Measurements from ENCODE around the gene INS.

The INS gene

DNA sequence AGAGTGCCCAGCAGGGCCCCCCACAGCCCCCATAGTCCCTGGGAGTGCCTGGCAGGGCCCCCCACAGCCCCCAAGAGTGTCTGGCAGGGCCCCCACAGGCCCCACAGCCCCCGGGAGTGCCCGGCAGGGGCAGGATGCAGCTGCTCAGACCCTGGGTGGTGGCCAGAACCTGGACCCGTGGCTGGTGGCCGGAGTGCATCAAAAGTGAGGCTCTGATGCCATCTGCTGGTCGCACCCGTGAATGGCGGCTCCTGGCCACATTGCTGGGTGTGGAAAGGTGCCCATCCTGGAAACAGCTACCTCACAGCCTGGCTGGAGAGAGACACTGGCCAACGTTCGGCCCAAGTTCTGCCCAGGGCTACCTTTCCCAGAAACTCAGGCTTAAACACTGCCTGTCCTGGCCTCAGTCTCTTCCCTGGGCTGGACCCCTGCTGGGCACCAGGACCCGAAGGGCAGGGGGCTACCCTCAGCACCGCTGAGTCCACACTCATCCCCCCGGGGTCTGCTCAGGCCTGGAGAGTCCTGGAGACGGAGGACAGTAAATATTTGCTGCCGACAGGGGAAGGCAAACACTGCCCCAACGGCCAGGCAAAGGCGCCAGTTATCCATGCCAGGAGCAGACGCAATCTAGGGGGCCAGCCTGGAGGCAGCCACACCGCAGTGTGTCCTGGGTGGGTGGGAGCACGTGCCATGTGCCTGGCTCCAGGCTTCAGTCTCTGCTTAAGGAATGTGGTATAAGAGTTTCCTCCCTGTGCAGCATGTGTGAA is 4.4 kb downstream of the INS start:
- Histone ChIP-seq H3K4me1 (ENCODE audit: control insufficient read depth, low read depth, low read length) (no peaks in the 10 kb centered on the region), H3K4me3 (ENCODE audit: low read length) (no peak overlapping the region), H3K9ac (ENCODE audit: low read length) (no peak overlapping the region), H3K27me3 (ENCODE audit: control insufficient read depth, insufficient read depth, low read length) (no peaks in the 10 kb centered on the region), H3K27ac (ENCODE audit: low read length) (no peak overlapping the region), H3K9me3 (ENCODE audit: control insufficient read depth, low read depth, low read length) (no peaks in the 10 kb centered on the region), H3K36me3 (ENCODE audit: control insufficient read depth, low read depth, low read length) (no peaks in the 10 kb centered on the region)

DNA sequence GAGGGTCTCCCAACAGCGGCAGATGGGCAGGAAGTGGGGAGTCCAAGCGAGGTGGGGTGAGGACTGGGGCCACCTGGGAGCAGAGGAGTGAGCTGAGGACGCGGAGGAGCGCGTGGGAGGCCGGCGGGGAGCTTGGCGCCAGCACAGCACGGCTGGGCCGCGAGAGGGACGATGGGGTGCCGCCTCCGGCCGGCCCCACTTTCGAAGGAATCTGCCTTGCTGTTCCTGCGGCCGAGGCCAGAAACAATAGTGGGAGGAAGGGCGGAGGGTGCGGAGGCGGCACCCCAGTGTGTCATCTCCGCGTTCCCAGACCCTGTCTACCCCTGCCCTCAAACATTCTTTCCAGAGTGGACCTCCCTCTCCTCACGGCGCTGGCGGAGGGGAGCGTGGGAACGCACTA is 5.5 kb downstream of the INS start:
- no peaks in the 10 kb centered on the region for H3K36me3 ChIP-seq (ENCODE audit: control insufficient read depth, low read depth, low read length)
- no peaks in the 10 kb centered on the region for H3K4me1 ChIP-seq (ENCODE audit: control insufficient read depth, low read depth, low read length)
- no peak overlapping the region for H3K9ac ChIP-seq (ENCODE audit: low read length)
- no peaks in the 10 kb centered on the region for H3K9me3 ChIP-seq (ENCODE audit: control insufficient read depth, low read depth, low read length)
- H3K27me3 ChIP-seq (ENCODE audit: control insufficient read depth, insufficient read depth, low read length), result peaks cover 4% of the 10 kb centered on the region
- no peak overlapping the region for H3K27ac ChIP-seq (ENCODE audit: low read length)
- H3K4me3 ChIP-seq (ENCODE audit: low read length), result no peak overlapping the region

DNA sequence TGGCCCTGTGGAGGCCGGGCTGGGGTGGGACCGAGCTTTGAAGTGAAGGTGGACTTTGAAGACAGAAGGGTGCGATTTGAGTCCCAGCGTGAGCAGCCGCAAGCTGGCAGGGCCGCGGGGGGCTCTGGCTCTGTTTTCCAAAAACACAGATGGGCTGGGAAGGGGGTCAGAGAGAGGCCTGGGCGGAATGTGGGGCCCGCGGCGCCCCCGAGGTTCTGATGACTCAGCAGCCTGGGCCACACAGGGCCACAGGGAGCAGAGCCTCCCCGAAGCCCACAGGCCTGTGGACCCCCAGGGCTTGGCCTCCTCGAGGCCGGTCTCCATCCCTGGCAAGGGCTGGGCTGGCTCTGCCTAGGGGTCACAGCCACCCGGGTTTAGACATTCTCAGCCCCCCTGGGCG is 6.1 kb downstream of the INS start:
- H3K9ac ChIP-seq (ENCODE audit: low read length), result no peak overlapping the region
- H3K27me3 ChIP-seq (ENCODE audit: control insufficient read depth, insufficient read depth, low read length), result peaks cover 6% of the 10 kb centered on the region
- no peak overlapping the region for H3K27ac ChIP-seq (ENCODE audit: low read length)
- H3K9me3 ChIP-seq (ENCODE audit: control insufficient read depth, low read depth, low read length), result no peaks in the 10 kb centered on the region
- H3K4me1 ChIP-seq (ENCODE audit: control insufficient read depth, low read depth, low read length), result no peaks in the 10 kb centered on the region
- H3K36me3 ChIP-seq (ENCODE audit: control insufficient read depth, low read depth, low read length), result no peaks in the 10 kb centered on the region
- H3K4me3 ChIP-seq (ENCODE audit: low read length), result no peak overlapping the region

DNA sequence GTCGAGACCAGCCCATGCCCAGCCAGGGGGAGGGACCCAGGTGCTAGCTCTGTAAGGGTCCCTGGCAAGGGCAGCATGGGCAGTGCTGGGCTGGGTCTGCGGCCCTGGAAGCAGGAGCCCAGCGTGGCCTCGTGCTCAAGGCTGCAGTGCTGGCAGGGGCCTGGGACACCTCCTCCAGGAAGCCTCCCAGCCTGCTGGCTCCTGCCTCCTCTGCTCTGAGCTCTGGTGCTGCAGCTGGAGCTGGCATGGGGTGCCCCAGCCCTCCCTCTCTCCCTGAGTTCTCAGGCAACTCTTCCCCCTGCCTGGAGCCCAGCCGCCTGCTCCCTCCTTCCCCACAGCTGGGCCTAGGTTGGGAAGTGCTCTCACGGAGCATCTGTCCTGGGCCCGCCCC is 6.8 kb downstream of the INS start:
- H3K9me3 ChIP-seq (ENCODE audit: control insufficient read depth, low read depth, low read length), result no peaks in the 10 kb centered on the region
- H3K27me3 ChIP-seq (ENCODE audit: control insufficient read depth, insufficient read depth, low read length), result peaks cover 13% of the 10 kb centered on the region
- no peak overlapping the region for H3K9ac ChIP-seq (ENCODE audit: low read length)
- no peaks in the 10 kb centered on the region for H3K4me1 ChIP-seq (ENCODE audit: control insufficient read depth, low read depth, low read length)
- H3K27ac ChIP-seq (ENCODE audit: low read length), result no peak overlapping the region
- no peak overlapping the region for H3K4me3 ChIP-seq (ENCODE audit: low read length)
- H3K36me3 ChIP-seq (ENCODE audit: control insufficient read depth, low read depth, low read length), result no peaks in the 10 kb centered on the region

DNA sequence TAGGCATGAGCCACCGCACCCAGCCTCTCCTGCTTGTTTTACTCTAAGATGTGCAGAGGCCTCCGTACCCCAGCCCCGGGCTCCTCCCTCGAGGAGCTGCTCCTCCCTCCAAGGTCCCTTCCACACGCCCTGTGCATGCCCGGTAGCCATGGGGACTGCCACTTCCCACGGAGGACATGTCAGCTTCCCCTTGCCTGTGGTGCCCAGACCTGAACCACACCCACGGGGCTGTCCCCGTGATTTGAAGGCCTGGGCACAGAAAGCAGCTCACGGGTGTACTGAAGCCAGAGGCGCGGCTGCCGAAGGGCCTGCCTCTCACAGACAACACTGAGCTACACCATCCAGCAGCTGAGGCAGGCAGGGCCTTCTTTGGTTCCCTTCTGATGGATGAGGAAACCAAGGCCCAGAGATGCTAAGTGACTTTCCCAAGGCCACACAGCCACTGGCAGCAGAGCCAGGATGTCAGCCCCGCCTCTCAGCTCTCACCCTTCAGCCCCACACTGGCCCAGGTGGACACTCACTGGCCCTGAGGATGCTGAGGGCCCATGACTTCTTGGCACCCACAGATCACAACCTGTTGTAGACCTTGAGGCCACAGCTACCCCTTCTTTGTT is 7.3 kb downstream of the INS start:
- Histone ChIP-seq H3K9ac (ENCODE audit: low read length) (no peak overlapping the region), H3K27me3 (ENCODE audit: control insufficient read depth, insufficient read depth, low read length) (peaks cover 18% of the 10 kb centered on the region), H3K36me3 (ENCODE audit: control insufficient read depth, low read depth, low read length) (no peaks in the 10 kb centered on the region), H3K4me3 (ENCODE audit: low read length) (no peak overlapping the region), H3K4me1 (ENCODE audit: control insufficient read depth, low read depth, low read length) (no peaks in the 10 kb centered on the region), H3K27ac (ENCODE audit: low read length) (no peak overlapping the region), H3K9me3 (ENCODE audit: control insufficient read depth, low read depth, low read length) (no peaks in the 10 kb centered on the region)

DNA sequence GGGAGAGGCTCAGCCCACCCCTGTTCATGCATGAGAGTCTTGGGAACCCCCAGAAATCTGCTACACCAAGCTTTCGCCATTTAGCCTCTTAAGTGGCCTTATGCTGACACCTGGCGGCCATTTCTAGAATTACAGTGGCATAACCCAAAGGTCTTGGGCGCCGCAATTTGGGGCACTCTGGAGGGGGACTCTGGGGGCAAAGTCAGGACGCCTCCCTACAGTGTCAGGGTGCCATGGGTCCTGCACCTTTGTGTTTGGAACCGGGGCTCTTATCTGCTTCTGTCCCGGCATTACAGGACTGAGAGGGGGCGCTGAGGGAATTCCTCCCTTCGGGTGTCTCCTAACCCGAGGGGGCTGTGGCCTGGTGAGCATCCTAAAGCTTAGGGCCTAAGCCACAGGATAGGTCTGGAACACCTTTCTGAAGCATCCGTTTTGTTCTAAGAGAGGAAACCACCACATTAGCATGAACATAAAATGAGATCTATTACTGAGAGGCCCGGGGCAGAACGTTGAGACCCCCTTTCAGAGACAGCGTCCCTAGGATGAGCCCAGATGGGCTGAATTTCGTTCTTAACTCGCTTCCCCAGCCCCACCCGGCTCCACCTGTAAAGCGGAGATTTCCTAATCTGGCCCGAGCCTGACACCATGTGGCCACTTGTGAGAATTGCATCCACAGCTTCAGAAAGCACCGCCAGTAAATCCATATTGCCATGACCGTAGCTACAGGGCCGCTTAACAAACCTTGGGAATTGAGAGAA is 9.3 kb downstream of the INS start:
- H3K27me3 ChIP-seq (ENCODE audit: control insufficient read depth, insufficient read depth, low read length), result peaks cover 38% of the 10 kb centered on the region
- H3K4me1 ChIP-seq (ENCODE audit: control insufficient read depth, low read depth, low read length), result peaks cover 3% of the 10 kb centered on the region
- no peak overlapping the region for H3K4me3 ChIP-seq (ENCODE audit: low read length)
- H3K36me3 ChIP-seq (ENCODE audit: control insufficient read depth, low read depth, low read length), result no peaks in the 10 kb centered on the region
- H3K9ac ChIP-seq (ENCODE audit: low read length), result no peak overlapping the region
- no peak overlapping the region for H3K27ac ChIP-seq (ENCODE audit: low read length)
- no peaks in the 10 kb centered on the region for H3K9me3 ChIP-seq (ENCODE audit: control insufficient read depth, low read depth, low read length)

DNA sequence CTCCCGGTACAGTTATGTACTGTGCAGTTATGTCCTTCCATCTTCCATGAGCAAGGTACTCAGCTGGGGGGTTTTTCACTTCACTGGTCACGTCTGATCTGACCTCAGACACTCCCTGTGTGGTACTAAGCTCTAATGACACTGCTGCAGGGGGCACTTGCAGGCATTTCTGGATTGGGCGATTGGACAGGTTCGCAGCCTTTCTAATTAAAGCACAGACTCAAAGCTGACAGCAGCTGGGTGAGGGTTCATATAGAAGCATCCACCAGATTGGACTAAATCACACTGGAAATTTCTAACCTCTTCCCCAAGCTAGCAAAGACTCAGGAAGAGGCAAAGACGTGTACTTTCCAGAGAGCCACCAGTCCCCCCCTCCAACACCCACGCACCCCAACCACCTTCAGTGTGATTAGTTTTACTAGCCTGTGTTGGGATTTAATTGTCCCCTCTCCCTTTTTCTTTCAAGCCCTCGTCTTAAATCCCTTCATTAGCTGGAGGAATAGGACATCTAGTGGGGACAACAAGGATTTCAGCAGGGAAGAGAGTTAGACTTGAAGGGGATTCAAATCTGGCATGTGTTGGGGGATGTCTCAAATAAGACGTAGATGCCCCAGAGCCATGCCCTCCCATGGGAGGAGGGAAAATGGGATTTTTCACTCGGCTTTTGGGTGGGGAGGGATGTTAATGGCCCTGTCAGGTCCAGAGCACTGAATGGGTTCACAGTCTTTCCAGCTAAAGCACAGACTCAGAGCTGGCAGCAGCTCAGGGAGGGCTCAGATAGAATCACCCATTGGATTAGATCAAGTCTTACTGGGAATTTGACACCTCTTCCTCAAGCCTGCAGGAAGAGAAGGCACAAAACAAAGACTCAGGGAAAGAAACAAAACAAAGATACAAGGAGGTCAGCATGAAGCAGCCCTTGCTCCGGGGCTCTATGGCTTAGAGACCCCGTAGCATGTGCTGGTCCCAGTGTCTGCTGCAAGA is 10.9 kb downstream of the INS start:
- Histone ChIP-seq H3K9me3 (ENCODE audit: control insufficient read depth, low read depth, low read length) (no peaks in the 10 kb centered on the region), H3K4me1 (ENCODE audit: control insufficient read depth, low read depth, low read length) (peaks cover 3% of the 10 kb centered on the region), H3K27me3 (ENCODE audit: control insufficient read depth, insufficient read depth, low read length) (peaks cover 53% of the 10 kb centered on the region)

DNA sequence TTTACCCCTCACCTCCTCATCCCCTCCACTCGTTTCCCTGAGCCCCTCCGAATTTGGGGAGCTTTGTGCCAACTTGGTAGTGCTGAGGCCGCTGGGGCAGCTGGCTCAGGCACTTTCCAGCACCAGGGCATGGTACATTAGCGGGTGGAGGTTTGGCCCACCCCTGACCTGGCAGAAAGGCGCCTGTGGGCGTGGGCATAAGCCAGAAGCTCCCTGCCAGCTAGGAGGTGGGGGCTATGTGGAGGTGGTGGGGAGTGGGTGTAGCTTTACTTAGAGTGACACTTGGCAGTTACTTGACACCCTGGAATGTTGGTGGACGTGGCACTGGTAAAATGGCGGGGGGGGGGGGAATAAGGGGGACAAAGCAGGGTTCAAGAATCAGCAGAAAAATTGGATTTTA is 11.5 kb downstream of the INS start:
- peaks cover 60% of the 10 kb centered on the region for H3K27me3 ChIP-seq (ENCODE audit: control insufficient read depth, insufficient read depth, low read length)
- H3K27ac ChIP-seq (ENCODE audit: low read length), result no peak overlapping the region
- no peak overlapping the region for H3K9ac ChIP-seq (ENCODE audit: low read length)
- peaks cover 3% of the 10 kb centered on the region for H3K4me1 ChIP-seq (ENCODE audit: control insufficient read depth, low read depth, low read length)
- no peaks in the 10 kb centered on the region for H3K9me3 ChIP-seq (ENCODE audit: control insufficient read depth, low read depth, low read length)
- H3K4me3 ChIP-seq (ENCODE audit: low read length), result no peak overlapping the region
- no peaks in the 10 kb centered on the region for H3K36me3 ChIP-seq (ENCODE audit: control insufficient read depth, low read depth, low read length)

More for the DNA sequence above, 10.9 kb downstream of the INS start:
- H3K9ac ChIP-seq (ENCODE audit: low read length), result no peak overlapping the region
- H3K4me3 ChIP-seq (ENCODE audit: low read length), result no peak overlapping the region
- no peaks in the 10 kb centered on the region for H3K36me3 ChIP-seq (ENCODE audit: control insufficient read depth, low read depth, low read length)
- no peak overlapping the region for H3K27ac ChIP-seq (ENCODE audit: low read length)

DNA sequence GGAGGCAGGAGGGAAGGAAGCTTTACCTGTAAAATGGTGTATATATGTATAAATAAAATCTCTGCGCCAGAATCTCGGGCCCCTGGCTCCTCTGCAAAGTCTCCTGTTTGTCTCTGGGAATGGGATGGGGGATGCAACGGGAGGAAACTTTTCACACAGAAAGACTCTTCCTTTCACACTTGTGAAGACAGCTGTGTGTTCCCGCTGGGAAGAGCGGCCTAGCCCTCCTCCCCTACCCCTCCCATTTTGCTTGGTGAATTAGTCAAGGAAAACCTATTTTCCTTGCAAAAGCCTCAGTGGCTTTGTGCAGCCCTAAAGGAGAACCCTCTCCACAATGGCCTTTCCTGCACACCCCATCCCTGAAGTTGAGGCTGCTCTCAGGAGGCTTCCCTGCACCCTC is 12.4 kb downstream of the INS start:
- H3K27me3 ChIP-seq (ENCODE audit: control insufficient read depth, insufficient read depth, low read length), result peaks cover 69% of the 10 kb centered on the region
- peaks cover 7% of the 10 kb centered on the region for H3K4me1 ChIP-seq (ENCODE audit: control insufficient read depth, low read depth, low read length)
- no peaks in the 10 kb centered on the region for H3K36me3 ChIP-seq (ENCODE audit: control insufficient read depth, low read depth, low read length)

DNA sequence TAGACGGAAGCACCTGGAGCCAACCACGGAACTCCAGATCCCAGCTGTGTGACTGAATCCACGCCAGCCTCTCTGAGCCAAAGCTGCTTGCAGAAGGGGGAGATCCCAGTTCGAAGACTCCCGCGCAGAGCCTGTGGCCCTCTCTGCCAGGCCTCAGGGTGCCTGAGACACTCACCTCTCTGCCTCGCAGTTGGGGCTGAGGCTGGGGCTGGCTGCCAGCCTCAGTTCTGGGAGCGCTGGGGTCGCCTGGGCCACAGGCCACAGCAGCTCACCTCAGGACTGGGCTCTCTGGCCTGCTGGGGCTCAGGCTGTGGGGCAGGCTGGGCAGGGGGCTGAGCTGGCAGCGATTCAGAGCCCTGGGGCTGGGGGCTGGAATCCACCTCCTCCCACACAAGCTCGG is 13.6 kb downstream of the INS start:
- Histone ChIP-seq H3K4me3 (ENCODE audit: low read length) (no peak overlapping the region), H3K9me3 (ENCODE audit: control insufficient read depth, low read depth, low read length) (no peaks in the 10 kb centered on the region), H3K4me1 (ENCODE audit: control insufficient read depth, low read depth, low read length) (peaks cover 8% of the 10 kb centered on the region), H3K27me3 (ENCODE audit: control insufficient read depth, insufficient read depth, low read length) (peaks cover 81% of the 10 kb centered on the region), H3K27ac (ENCODE audit: low read length) (no peak overlapping the region), H3K36me3 (ENCODE audit: control insufficient read depth, low read depth, low read length) (no peaks in the 10 kb centered on the region), H3K9ac (ENCODE audit: low read length) (no peak overlapping the region)

More for the DNA sequence above, 12.4 kb downstream of the INS start:
- H3K9ac ChIP-seq (ENCODE audit: low read length), result no peak overlapping the region
- no peak overlapping the region for H3K27ac ChIP-seq (ENCODE audit: low read length)
- H3K9me3 ChIP-seq (ENCODE audit: control insufficient read depth, low read depth, low read length), result no peaks in the 10 kb centered on the region
- no peak overlapping the region for H3K4me3 ChIP-seq (ENCODE audit: low read length)

DNA sequence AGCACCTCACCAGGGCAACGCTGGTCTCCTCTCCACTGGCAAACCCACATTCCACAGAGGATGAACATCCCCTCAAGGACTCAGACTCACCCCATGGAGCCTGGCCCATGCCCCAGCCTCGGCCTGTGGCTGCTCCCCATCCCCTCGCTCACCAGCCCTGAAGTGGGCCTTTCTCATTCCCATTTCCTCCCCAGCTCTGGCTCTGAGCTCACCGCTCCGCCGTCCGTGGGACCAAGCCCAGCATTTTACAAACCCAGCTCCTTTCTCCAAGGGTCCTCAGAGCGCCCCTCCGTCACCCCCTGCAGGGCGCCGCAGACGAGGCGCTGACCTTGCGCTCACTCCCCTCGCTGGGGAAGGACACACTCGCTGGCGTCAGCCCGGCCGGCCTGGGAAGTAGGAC is 15.0 kb downstream of the INS start:
- H3K4me3 ChIP-seq (ENCODE audit: low read length), result no peak overlapping the region
- no peak overlapping the region for H3K27ac ChIP-seq (ENCODE audit: low read length)
- peaks cover 8% of the 10 kb centered on the region for H3K4me1 ChIP-seq (ENCODE audit: control insufficient read depth, low read depth, low read length)
- no peaks in the 10 kb centered on the region for H3K36me3 ChIP-seq (ENCODE audit: control insufficient read depth, low read depth, low read length)
- peaks cover 94% of the 10 kb centered on the region for H3K27me3 ChIP-seq (ENCODE audit: control insufficient read depth, insufficient read depth, low read length)
- H3K9ac ChIP-seq (ENCODE audit: low read length), result no peak overlapping the region
- no peaks in the 10 kb centered on the region for H3K9me3 ChIP-seq (ENCODE audit: control insufficient read depth, low read depth, low read length)
